Endothelial cell of umbilical vein (primary cell): ENCODE results near the gene MBD5. TPM values are rescaled to one million over a fixed set of nuclear protein-coding genes. Genes with fewer than 3 reads are reported as not detected.

Source experiments
- BruUV-seq: library from RNA; stranded (reverse); fragments of 400-500 nt; replicated peaks from 2 replicates; lab custom pipeline; 2021; lab: Mats Ljungman, UMichigan
- CTCF ChIA-PET: fragments of 300-600, 350-600 bp; sonication (Branson Sonifier 250); formaldehyde crosslinking; loops from one replicate; lab custom pipeline; 2021; ENCODE audit warnings: antibody characterized with exemption, inconsistent platforms; lab: Charles Lee
- POLR2A ChIA-PET: fragments of 300-600, 350-600 bp; sonication (Branson Sonifier 250); formaldehyde crosslinking; loops from one replicate; lab custom pipeline; 2021; ENCODE audit warnings: antibody characterized with exemption, inconsistent platforms; lab: Charles Lee
- DNase-seq: peaks from one replicate; pipeline ENCODE4 v3.0.0-alpha.2; 2011; ENCODE audit warnings: low read depth, low spot score
- FAIRE-seq: peaks from 2 replicates; lab custom pipeline; 2011; peaks lifted over from hg19 to GRCh38; lab: Jason Lieb, UNC
- H2AFZ ChIP-seq: 2 replicates; pipeline ENCODE4 v1.6.0; 2012; ENCODE audit warnings: low read depth, low read length, control low read depth, inconsistent platforms
- H3K27ac ChIP-seq: 2 replicates; pipeline ENCODE4 v1.5.1; 2011; ENCODE audit warnings: low read depth, mild to moderate bottlenecking, control low read depth, low read length, moderate library complexity; ENCODE audit not compliant: insufficient read depth
- H3K27me3 ChIP-seq, 2 experiments: 2 replicates each; pipeline versions ENCODE4 v1.6.0 to v1.6.1; 2011; ENCODE audit warnings: low read length in 2 of 2, mixed read lengths in 1 of 2; ENCODE audit not compliant: control insufficient read depth in 2 of 2, insufficient read depth in 2 of 2
- H3K36me3 ChIP-seq, 2 experiments: 2 replicates in 1 of 2; 3 replicates in 1 of 2; pipeline ENCODE4 v1.5.1; 2011; ENCODE audit warnings: low read length in 2 of 2, mild to moderate bottlenecking in 1 of 2, moderate library complexity in 1 of 2; ENCODE audit not compliant: control insufficient read depth in 2 of 2, insufficient read depth in 2 of 2; ENCODE audit errors: extremely low read depth in 1 of 2
- H3K4me1 ChIP-seq: 3 replicates; pipeline ENCODE4 v1.5.1; 2011; ENCODE audit warnings: mild to moderate bottlenecking, low read length; ENCODE audit not compliant: control insufficient read depth, insufficient read depth; ENCODE audit errors: extremely low read depth
- H3K4me2 ChIP-seq: 2 replicates; pipeline ENCODE4 v1.6.1; 2011; ENCODE audit warnings: low read length, control low read depth, mixed read lengths; ENCODE audit not compliant: insufficient read depth
- H3K4me3 ChIP-seq, 3 experiments: fragments of 200-600 bp in 1 of 3; sonication (generic), shearing (Covaris generic) in 1 of 3; replicated peaks in 1 of 3; 2 replicates each; pipeline ENCODE4 v1.5.1; 2011 to 2016; ENCODE audit warnings: control low read depth in 3 of 3, low read length in 3 of 3, mild to moderate bottlenecking in 2 of 3, inconsistent platforms in 1 of 3, low read depth in 1 of 3, moderate library complexity in 1 of 3; ENCODE audit not compliant: insufficient read depth in 1 of 3
- H3K79me2 ChIP-seq: 2 replicates; pipeline ENCODE4 v1.6.0; 2012; ENCODE audit warnings: low read length, inconsistent platforms; ENCODE audit not compliant: control insufficient read depth, insufficient read depth
- H3K9ac ChIP-seq: replicated peaks from 2 replicates; pipeline ENCODE3; 2011; ENCODE audit warnings: low read length, control low read depth; ENCODE audit not compliant: insufficient read depth; ENCODE audit errors: extremely low read depth
- H3K9me1 ChIP-seq: replicated peaks from 3 replicates; pipeline ENCODE4 v1.6.0; 2011; ENCODE audit warnings: mild to moderate bottlenecking, low read length; ENCODE audit not compliant: control insufficient read depth, insufficient read depth; ENCODE audit errors: extremely low read depth
- H3K9me3 ChIP-seq: replicated peaks from 2 replicates; pipeline ENCODE4 v1.5.1; 2012; ENCODE audit warnings: low read length, inconsistent platforms; ENCODE audit not compliant: control insufficient read depth, insufficient read depth
- H4K20me1 ChIP-seq: replicated peaks from 2 replicates; pipeline ENCODE3; 2011; ENCODE audit warnings: mild to moderate bottlenecking, low read length; ENCODE audit not compliant: control insufficient read depth, insufficient read depth; ENCODE audit errors: extremely low read depth
- CTCF ChIP-seq, 2 donors: IDR thresholded peaks; 1 replicate in 1 of 2; 2 replicates in 1 of 2; pipeline ENCODE4 v1.5.1; 2011; ENCODE audit warnings: low read length in 2 of 2, mild to moderate bottlenecking in 2 of 2, moderate library complexity in 2 of 2, control low read depth in 1 of 2, inconsistent platforms in 1 of 2, low read depth in 1 of 2; ENCODE audit not compliant: insufficient read depth in 1 of 2; ENCODE audit errors: extremely low read depth in 1 of 2
- EZH2 ChIP-seq: IDR thresholded peaks from 2 replicates; pipeline ENCODE4 v1.6.1; 2012; ENCODE audit warnings: borderline replicate concordance, low read depth, mild to moderate bottlenecking, moderate library complexity, low read length, inconsistent platforms; ENCODE audit not compliant: severe bottlenecking
- FOS ChIP-seq: IDR thresholded peaks from 2 replicates; pipeline ENCODE4 v1.6.1; 2011; ENCODE audit warnings: mild to moderate bottlenecking, low read length, moderate library complexity, borderline replicate concordance; ENCODE audit not compliant: insufficient read depth
- GATA2 ChIP-seq: IDR thresholded peaks from 2 replicates; pipeline ENCODE4 v1.7.0; 2011; ENCODE audit warnings: low read depth, mild to moderate bottlenecking, moderate library complexity, mixed read lengths, low read length; ENCODE audit not compliant: insufficient read length, insufficient read depth
- MAX ChIP-seq: IDR thresholded peaks from 2 replicates; pipeline ENCODE4 v1.6.1; 2011; ENCODE audit not compliant: insufficient read depth, insufficient read length
- MYC ChIP-seq: IDR thresholded peaks from one replicate; pipeline ENCODE4 v1.6.1; 2011; ENCODE audit warnings: mild to moderate bottlenecking, low read depth, low read length
- POLR2A ChIP-seq: IDR thresholded peaks from 2 replicates; pipeline ENCODE4 v1.6.1; 2012; ENCODE audit warnings: low read depth, mild to moderate bottlenecking, control low read depth, low read length
- POLR2AphosphoS5 ChIP-seq: IDR thresholded peaks from 2 replicates; pipeline ENCODE4 v1.6.1; 2012; ENCODE audit warnings: low read depth, mild to moderate bottlenecking, control low read depth, low read length, moderate library complexity; ENCODE audit not compliant: insufficient read depth
- dilution Hi-C: fragments of 300-500 bp; cut with MboI; formaldehyde crosslinking; loops from one replicate; pipeline ENCODE4 v1.15.0; 2019; ENCODE audit warnings: low sequenced_read_pairs; ENCODE audit not compliant: extremely low pct_ligation_motif_present
- intact Hi-C: fragments of 100-400 bp; cut with micrococcal nuclease; formaldehyde crosslinking; loops from one replicate; pipeline ENCODE4 v1.10.0; 2022
- polyA plus RNA-seq, 4 experiments: library from polyadenylated mRNA; depleted of rRNA in 3 of 4; stranded (reverse) in 3 of 4; unstranded in 1 of 4; fragments of >200 nt; gene quantifications; 2 replicates each; pipeline versions ENCODE4 v1.2.1 to v1.2.3, GENCODE V29; 2011 to 2012; ENCODE audit warnings: missing spikeins in 1 of 4
- total RNA-seq: library from RNA; stranded (reverse); gene quantifications from 2 replicates; pipeline ENCODE4 v1.2.3, GENCODE V29; 2021

Gene MBD5
- total and polyA plus RNA-seq, 2 donors (not counting 3 experiments of a cell fraction or from before 2014, with no cell fraction given): 11.3 to 37.0 TPM

- no peaks in the 10 kb centered on the region for H3K9me1 ChIP-seq
- no peaks in the 10 kb centered on the region for H3K4me1 ChIP-seq
- no peaks in the 10 kb centered on the region for H3K36me3 ChIP-seq
- no peak for DNase-seq
- no peak overlapping the region for H3K9ac ChIP-seq
- no peaks in the 10 kb centered on the region for H3K9me3 ChIP-seq
- no peaks in the 10 kb centered on the region for H3K79me2 ChIP-seq
- intact Hi-C loops: no loop called here
- H3K4me2 ChIP-seq: no peak overlapping the region
- no TSS peak for BruUV-seq
- CTCF ChIA-PET: no interaction called here
- H3K27me3 ChIP-seq: no peaks in the 10 kb centered on the region
- no peak overlapping the region for H2AFZ ChIP-seq
- H4K20me1 ChIP-seq: no peaks in the 10 kb centered on the region
- POLR2A ChIA-PET: no interaction called here
- no peak for TF ChIP-seq FOS
- TF ChIP-seq GATA2: no peak
- TF ChIP-seq POLR2AphosphoS5: no peak
- no peak for TF ChIP-seq CTCF (IDR thresholded peaks at IDR 0.05; ENCODE audit: extremely low read depth in 1 of 2, insufficient read depth in 1 of 2, low read depth in 1 of 2, low read length in 2 of 2)
- TF ChIP-seq EZH2: no peak
- H3K4me3 ChIP-seq: no peak overlapping the region
- dilution Hi-C loops: no loop called here
- no peak for FAIRE-seq
- no peak overlapping the region for H3K27ac ChIP-seq
Measured at GRCh38 chr2:148251993-148252392, 231.1 kb downstream of the MBD5 start.

- no peak overlapping the region for H3K9ac ChIP-seq
- DNase-seq (no peak), FAIRE-seq (no peak)
- POLR2A ChIA-PET: no interaction called here
- no peaks in the 10 kb centered on the region for H3K9me3 ChIP-seq
- dilution Hi-C loops: no loop called here
- no peaks in the 10 kb centered on the region for H4K20me1 ChIP-seq
- no peaks in the 10 kb centered on the region for H3K9me1 ChIP-seq
- H2AFZ ChIP-seq: no peak overlapping the region
- TF ChIP-seq MYC (no peak), POLR2A (no peak), MAX (no peak)
- intact Hi-C loops: no loop called here
- no peaks in the 10 kb centered on the region for H3K27me3 ChIP-seq
- no TSS peak for BruUV-seq
- H3K4me1 ChIP-seq: no peaks in the 10 kb centered on the region
- H3K36me3 ChIP-seq: no peaks in the 10 kb centered on the region
- no peaks in the 10 kb centered on the region for H3K79me2 ChIP-seq
- CTCF ChIA-PET: no interaction called here
- no peak overlapping the region for H3K4me2 ChIP-seq
- no peak overlapping the region for H3K4me3 ChIP-seq
- no peak overlapping the region for H3K27ac ChIP-seq
Measured at GRCh38 chr2:148252646-148253045, 231.8 kb downstream of the MBD5 start.
